GM12878 (cell line): ENCODE data around the gene TMEM37. TPM values are rescaled to one million over a fixed set of nuclear protein-coding genes. Genes with fewer than 3 reads are reported as not detected.

Experiments used
- polyA plus RNA-seq, 11 experiments: library from polyadenylated mRNA; depleted of rRNA in 4 of 11; unstranded in 6 of 11; stranded (reverse) in 5 of 11; fragments of >200 nt; fragmentation: Nextera tagmentation in 4 of 11; fragmentation: Illumina TruSeq in 1 of 11; extraction: Ambion mirVana in 4 of 11; extraction: Trizol in 1 of 11; gene quantifications; 1 replicate in 1 of 11; 2 replicates in 10 of 11; pipeline versions ENCODE4 v1.2.1 to v1.2.3, GENCODE V29; 2011 to 2016; ENCODE audit warnings: inconsistent platforms in 2 of 11, missing spikeins in 2 of 11, low read depth in 1 of 11
- total RNA-seq, 4 experiments: library from RNA; depleted of rRNA in 3 of 4; stranded (reverse); fragments of >200 nt in 3 of 4; fragmentation: Illumina TruSeq in 1 of 4; extraction: Trizol in 1 of 4; gene quantifications; 2 replicates each; pipeline versions ENCODE4 v1.2.1 to v1.2.3, GENCODE V29; 2013 to 2021

Gene TMEM37
- total and polyA plus RNA-seq, 10 of the 15 experiments (the other 5 are each of a cell fraction or from before 2014, with no cell fraction given) = 0.07 to 0.67 (median 0.24) TPM; not detected in 3

Other genes with a start within 250 kb of the TMEM37 start
- gene STEAP3, start 208.0 kb upstream of the TMEM37 start, total RNA-seq (2014; rRNA removed) = 3.7 and 5.5 TPM in 2 replicates
- 2.0 and 2.2 TPM in 2 replicates for gene STEAP3, start 208.0 kb upstream of the TMEM37 start, total RNA-seq (2014; rRNA removed; fragmentation: Illumina TruSeq; extraction: Trizol)
- 7.6 and 8.3 TPM in 2 replicates for gene STEAP3, start 208.0 kb upstream of the TMEM37 start, total RNA-seq (2021)
- gene STEAP3, start 208.0 kb upstream of the TMEM37 start, polyA plus RNA-seq (2011; rRNA removed) = 3.1 and 8.2 TPM in 2 replicates
- 1.7 and 3.7 TPM in 2 replicates for gene STEAP3, start 208.0 kb upstream of the TMEM37 start, polyA plus RNA-seq (2014; fragmentation: Illumina TruSeq; extraction: Trizol)
- gene STEAP3, start 208.0 kb upstream of the TMEM37 start, polyA plus RNA-seq (2014; fragmentation: Nextera tagmentation; extraction: Ambion mirVana) = under 1 TPM; 0.42 to 0.84 TPM
- 4.2 and 4.5 TPM in 2 replicates for gene STEAP3, start 208.0 kb upstream of the TMEM37 start, polyA plus RNA-seq (2014; rRNA removed)
- gene STEAP3, start 208.0 kb upstream of the TMEM37 start, polyA plus RNA-seq (2016; fragmentation: Nextera tagmentation; extraction: Ambion mirVana) = 1 to 10 TPM; 5.5 to 6.5 TPM
- gene C2orf76, start 65.0 kb upstream of the TMEM37 start, total RNA-seq (2014; rRNA removed) = 19.3 and 25.1 TPM in 2 replicates
- 21.0 and 23.3 TPM in 2 replicates for gene C2orf76, start 65.0 kb upstream of the TMEM37 start, total RNA-seq (2014; rRNA removed; fragmentation: Illumina TruSeq; extraction: Trizol)
- 13.7 and 14.0 TPM in 2 replicates for gene C2orf76, start 65.0 kb upstream of the TMEM37 start, total RNA-seq (2021)
- 27.2 and 30.7 TPM in 2 replicates for gene C2orf76, start 65.0 kb upstream of the TMEM37 start, polyA plus RNA-seq (2011; rRNA removed)
- gene C2orf76, start 65.0 kb upstream of the TMEM37 start, polyA plus RNA-seq (2014; fragmentation: Illumina TruSeq; extraction: Trizol) = 23.7 and 35.3 TPM in 2 replicates
- gene C2orf76, start 65.0 kb upstream of the TMEM37 start, polyA plus RNA-seq (2014; fragmentation: Nextera tagmentation; extraction: Ambion mirVana) = 10 to 100 TPM; 45.0 to 46.1 TPM
- gene C2orf76, start 65.0 kb upstream of the TMEM37 start, polyA plus RNA-seq (2014; rRNA removed) = 21.1 and 21.5 TPM in 2 replicates
- gene C2orf76, start 65.0 kb upstream of the TMEM37 start, polyA plus RNA-seq (2016; fragmentation: Nextera tagmentation; extraction: Ambion mirVana) = 10 to 100 TPM; 27.3 to 29.9 TPM
- 248 and 277 TPM in 2 replicates for gene DBI, start 64.9 kb upstream of the TMEM37 start, total RNA-seq (2014; rRNA removed)
- 966 and 1,022 TPM in 2 replicates for gene DBI, start 64.9 kb upstream of the TMEM37 start, total RNA-seq (2014; rRNA removed; fragmentation: Illumina TruSeq; extraction: Trizol)
- 263 and 272 TPM in 2 replicates for gene DBI, start 64.9 kb upstream of the TMEM37 start, total RNA-seq (2021)
- gene DBI, start 64.9 kb upstream of the TMEM37 start, polyA plus RNA-seq (2011; rRNA removed) = 774 and 970 TPM in 2 replicates
- 1,042 and 1,487 TPM in 2 replicates for gene DBI, start 64.9 kb upstream of the TMEM37 start, polyA plus RNA-seq (2014; fragmentation: Illumina TruSeq; extraction: Trizol)
- 1,000 to 10,000 TPM; 2,131 to 2,567 TPM for gene DBI, start 64.9 kb upstream of the TMEM37 start, polyA plus RNA-seq (2014; fragmentation: Nextera tagmentation; extraction: Ambion mirVana)
- gene DBI, start 64.9 kb upstream of the TMEM37 start, polyA plus RNA-seq (2014; rRNA removed) = 776 and 805 TPM in 2 replicates
- 100 to 1,000 TPM; 921 to 985 TPM for gene DBI, start 64.9 kb upstream of the TMEM37 start, polyA plus RNA-seq (2016; fragmentation: Nextera tagmentation; extraction: Ambion mirVana)
- not detected in 2 replicates for gene SCTR, start 92.6 kb downstream of the TMEM37 start, total RNA-seq (2014; rRNA removed)
- not detected in 2 replicates for gene SCTR, start 92.6 kb downstream of the TMEM37 start, total RNA-seq (2014; rRNA removed; fragmentation: Illumina TruSeq; extraction: Trizol)
- not detected in 2 replicates for gene SCTR, start 92.6 kb downstream of the TMEM37 start, total RNA-seq (2021)
- 0.07 and 0.26 TPM in 2 replicates for gene SCTR, start 92.6 kb downstream of the TMEM37 start, polyA plus RNA-seq (2011; rRNA removed)
- not detected in 2 replicates for gene SCTR, start 92.6 kb downstream of the TMEM37 start, polyA plus RNA-seq (2014; fragmentation: Illumina TruSeq; extraction: Trizol)
- not detected for gene SCTR, start 92.6 kb downstream of the TMEM37 start, polyA plus RNA-seq (2014; fragmentation: Nextera tagmentation; extraction: Ambion mirVana)
- not detected in 2 replicates for gene SCTR, start 92.6 kb downstream of the TMEM37 start, polyA plus RNA-seq (2014; rRNA removed)
- not detected for gene SCTR, start 92.6 kb downstream of the TMEM37 start, polyA plus RNA-seq (2016; fragmentation: Nextera tagmentation; extraction: Ambion mirVana)
- gene CFAP221, start 112.6 kb downstream of the TMEM37 start, total RNA-seq (2014; rRNA removed) = not detected in 2 replicates
- not detected in 2 replicates for gene CFAP221, start 112.6 kb downstream of the TMEM37 start, total RNA-seq (2014; rRNA removed; fragmentation: Illumina TruSeq; extraction: Trizol)
- not detected in 2 replicates for gene CFAP221, start 112.6 kb downstream of the TMEM37 start, total RNA-seq (2021)
- not detected in 2 replicates for gene CFAP221, start 112.6 kb downstream of the TMEM37 start, polyA plus RNA-seq (2011; rRNA removed)
- gene CFAP221, start 112.6 kb downstream of the TMEM37 start, polyA plus RNA-seq (2014; fragmentation: Illumina TruSeq; extraction: Trizol) = not detected in 2 replicates
- not detected for gene CFAP221, start 112.6 kb downstream of the TMEM37 start, polyA plus RNA-seq (2014; fragmentation: Nextera tagmentation; extraction: Ambion mirVana)
- gene CFAP221, start 112.6 kb downstream of the TMEM37 start, polyA plus RNA-seq (2014; rRNA removed) = not detected in 2 replicates
- not detected for gene CFAP221, start 112.6 kb downstream of the TMEM37 start, polyA plus RNA-seq (2016; fragmentation: Nextera tagmentation; extraction: Ambion mirVana)
- gene TMEM177, start 247.3 kb downstream of the TMEM37 start, total RNA-seq (2014; rRNA removed) = 23.6 and 25.2 TPM in 2 replicates
- 12.7 and 13.0 TPM in 2 replicates for gene TMEM177, start 247.3 kb downstream of the TMEM37 start, total RNA-seq (2014; rRNA removed; fragmentation: Illumina TruSeq; extraction: Trizol)
- 15.1 and 17.0 TPM in 2 replicates for gene TMEM177, start 247.3 kb downstream of the TMEM37 start, total RNA-seq (2021)
- 7.1 and 10.9 TPM in 2 replicates for gene TMEM177, start 247.3 kb downstream of the TMEM37 start, polyA plus RNA-seq (2011; rRNA removed)
- gene TMEM177, start 247.3 kb downstream of the TMEM37 start, polyA plus RNA-seq (2014; fragmentation: Illumina TruSeq; extraction: Trizol) = 8.0 and 15.6 TPM in 2 replicates
- 1 to 10 TPM; 4.5 to 8.3 TPM for gene TMEM177, start 247.3 kb downstream of the TMEM37 start, polyA plus RNA-seq (2014; fragmentation: Nextera tagmentation; extraction: Ambion mirVana)
- gene TMEM177, start 247.3 kb downstream of the TMEM37 start, polyA plus RNA-seq (2014; rRNA removed) = 25.5 and 29.0 TPM in 2 replicates
- 10 to 100 TPM; 22.1 to 30.3 TPM for gene TMEM177, start 247.3 kb downstream of the TMEM37 start, polyA plus RNA-seq (2016; fragmentation: Nextera tagmentation; extraction: Ambion mirVana)